IMR-90 (cell line): ENCODE data around the gene SERPINC1. TPM values are rescaled to one million over a fixed set of nuclear protein-coding genes. Genes with fewer than 3 reads are reported as not detected.

Experiments used
- ATAC-seq: fragments of 200-7000 bp; cut with Tn5 transposase; 2 replicates; pipeline ENCODE4 v1.9.1; 2020; ENCODE audit warnings: low read depth, mild to moderate bottlenecking, moderate library complexity
- BruUV-seq: library from RNA; stranded (reverse); fragments of 400-500 nt; replicated peaks from 2 replicates; lab custom pipeline; 2021; lab: Mats Ljungman, UMichigan
- CTCF ChIA-PET: fragments of 300-600 bp; formaldehyde crosslinking; extraction: SDS; loops from one replicate; lab custom pipeline; 2021; ENCODE audit warnings: antibody characterized with exemption; lab: Yijun Ruan, JAX
- POLR2A ChIA-PET: fragments of 300-600 bp; sonication (Branson Sonifier 250); formaldehyde crosslinking; loops from one replicate; lab custom pipeline; 2022; ENCODE audit warnings: antibody characterized with exemption; ENCODE audit not compliant: unreplicated experiment; lab: Charles Lee
- DNase-seq: peaks from one replicate; pipeline ENCODE4 v3.0.0; 2013
- H2AFZ ChIP-seq: replicated peaks from 2 replicates; pipeline ENCODE3; 2013; ENCODE audit warnings: low read length, mild to moderate bottlenecking; ENCODE audit not compliant: poor library complexity
- H2AK5ac ChIP-seq: 2 replicates; pipeline ENCODE4 v1.6.1; 2013; ENCODE audit warnings: low read depth, low read length, inconsistent platforms
- H2AK9ac ChIP-seq: replicated peaks from 2 replicates; pipeline ENCODE3; 2013; ENCODE audit warnings: mild to moderate bottlenecking, low read depth, low read length, moderate library complexity; ENCODE audit not compliant: poor library complexity
- H2BK120ac ChIP-seq: 2 replicates; pipeline ENCODE4 v1.6.1; 2013; ENCODE audit warnings: low read depth, low read length, inconsistent platforms
- H2BK15ac ChIP-seq: 3 replicates; pipeline ENCODE4 v1.6.1; 2013; ENCODE audit warnings: low read depth, low read length, inconsistent platforms
- H2BK20ac ChIP-seq: 2 replicates; pipeline ENCODE4 v1.6.1; 2013; ENCODE audit warnings: low read depth, mild to moderate bottlenecking, inconsistent platforms, low read length, moderate library complexity
- H2BK5ac ChIP-seq: 2 replicates; pipeline ENCODE4 v1.6.1; 2013; ENCODE audit warnings: mild to moderate bottlenecking, low read depth, low read length, inconsistent platforms; ENCODE audit not compliant: poor library complexity, severe bottlenecking
- H3K14ac ChIP-seq: replicated peaks from 2 replicates; pipeline ENCODE4 v1.6.1; 2013; ENCODE audit warnings: low read depth, low read length, inconsistent platforms
- H3K18ac ChIP-seq: 2 replicates; pipeline ENCODE4 v1.6.1; 2013; ENCODE audit warnings: low read depth, low read length, control low read depth
- H3K23ac ChIP-seq: 2 replicates; pipeline ENCODE4 v1.6.1; 2013; ENCODE audit warnings: low read depth, low read length, inconsistent platforms
- H3K27ac ChIP-seq: 2 replicates; pipeline ENCODE4 v1.5.1; 2013; ENCODE audit warnings: mild to moderate bottlenecking, control low read depth, low read length; ENCODE audit not compliant: insufficient read depth
- H3K27me3 ChIP-seq: 2 replicates; pipeline ENCODE4 v1.6.1; 2013; ENCODE audit warnings: low read length; ENCODE audit not compliant: control insufficient read depth, insufficient read depth
- H3K36me3 ChIP-seq: 2 replicates; pipeline ENCODE4 v1.6.1; 2013; ENCODE audit warnings: low read length, mixed read lengths; ENCODE audit not compliant: control insufficient read depth, insufficient read depth
- H3K4ac ChIP-seq: 2 replicates; pipeline ENCODE4 v1.6.1; 2013; ENCODE audit warnings: low read depth, low read length, inconsistent platforms
- H3K4me1 ChIP-seq: 2 replicates; pipeline ENCODE4 v1.6.1; 2013; ENCODE audit warnings: low read length, mixed read lengths; ENCODE audit not compliant: control insufficient read depth, insufficient read depth
- H3K4me2 ChIP-seq: 2 replicates; pipeline ENCODE4 v1.6.1; 2013; ENCODE audit warnings: low read depth, mild to moderate bottlenecking, control low read depth, low read length, moderate library complexity
- H3K4me3 ChIP-seq: 2 replicates; pipeline ENCODE4 v1.5.1; 2013; ENCODE audit warnings: low read depth, mild to moderate bottlenecking, control low read depth, low read length, moderate library complexity; ENCODE audit not compliant: insufficient read depth
- H3K56ac ChIP-seq: 2 replicates; pipeline ENCODE4 v1.6.1; 2013; ENCODE audit warnings: low read length, inconsistent platforms; ENCODE audit not compliant: insufficient read depth; ENCODE audit errors: extremely low read depth
- H3K79me1 ChIP-seq, 2 experiments: 2 replicates each; pipeline ENCODE4 v1.6.1; 2013; ENCODE audit warnings: low read length in 2 of 2, inconsistent platforms in 1 of 2, low read depth in 1 of 2
- H3K9ac ChIP-seq: 2 replicates; pipeline ENCODE4 v1.6.1; 2013; ENCODE audit warnings: low read depth, low read length, control low read depth
- H3K9me1 ChIP-seq: 2 replicates; pipeline ENCODE4 v1.6.1; 2013; ENCODE audit warnings: low read length, inconsistent platforms; ENCODE audit not compliant: insufficient read depth
- H3K9me3 ChIP-seq: 2 replicates; pipeline ENCODE4 v1.6.1; 2013; ENCODE audit warnings: low read length; ENCODE audit not compliant: control insufficient read depth, insufficient read depth
- H4K20me1 ChIP-seq: 2 replicates; pipeline ENCODE4 v1.6.1; 2013; ENCODE audit warnings: low read length, inconsistent platforms; ENCODE audit not compliant: insufficient read depth
- H4K5ac ChIP-seq: 2 replicates; pipeline ENCODE4 v1.6.1; 2013; ENCODE audit warnings: mild to moderate bottlenecking, low read depth, low read length, control low read depth
- H4K8ac ChIP-seq, 2 experiments: 2 replicates each; pipeline ENCODE4 v1.6.1; 2013; ENCODE audit warnings: low read depth in 2 of 2, low read length in 2 of 2, control low read depth in 1 of 2, inconsistent platforms in 1 of 2
- H4K91ac ChIP-seq: 2 replicates; pipeline ENCODE4 v1.6.1; 2013; ENCODE audit warnings: low read depth, low read length, inconsistent platforms; ENCODE audit not compliant: insufficient read depth
- CHD1 ChIP-seq: IDR thresholded peaks from 2 replicates; pipeline ENCODE4 v1.6.1; 2012; ENCODE audit warnings: low read depth, low read length, improper control_type of control experiment
- ELK1 ChIP-seq: fragments of 150-350 bp; IDR thresholded peaks from 2 replicates; pipeline ENCODE4 v1.6.1; 2016; ENCODE audit warnings: low read depth, mild to moderate bottlenecking, low read length, moderate library complexity, borderline replicate concordance
- FOS ChIP-seq: fragments of 150-350 bp; IDR thresholded peaks from 2 replicates; pipeline ENCODE4 v1.6.1; 2016; ENCODE audit warnings: low read depth, low read length
- MAZ ChIP-seq: IDR thresholded peaks from 2 replicates; pipeline ENCODE4 v1.6.1; 2012; ENCODE audit warnings: low read depth, mild to moderate bottlenecking, low read length, improper control_type of control experiment, moderate library complexity, borderline replicate concordance
- MXI1 ChIP-seq: IDR thresholded peaks from 2 replicates; pipeline ENCODE4 v1.6.1; 2012; ENCODE audit warnings: low read depth, mild to moderate bottlenecking, low read length, moderate library complexity, borderline replicate concordance
- NFE2L2 ChIP-seq: fragments of 150-350 bp; IDR thresholded peaks from 2 replicates; pipeline ENCODE4 v1.6.1; 2016; ENCODE audit warnings: low read depth, mild to moderate bottlenecking, low read length
- POLR2A ChIP-seq: IDR thresholded peaks from 2 replicates; pipeline ENCODE4 v1.6.1; 2012; ENCODE audit warnings: mild to moderate bottlenecking, low read depth, low read length
- RAD21 ChIP-seq: IDR thresholded peaks from 2 replicates; pipeline ENCODE4 v1.6.1; 2012; ENCODE audit warnings: low read length, improper control_type of control experiment
- USF2 ChIP-seq: fragments of 150-350 bp; IDR thresholded peaks from 2 replicates; pipeline ENCODE4 v1.6.1; 2017; ENCODE audit warnings: mild to moderate bottlenecking, antibody characterized with exemption, low read length, low read depth
- WGBS, 2 experiments: methylation state at CpG; one replicate each; pipeline versions ENCODE4 v1.1.5 to v1.1.7; 2013; ENCODE audit warnings: missing lambda C conversion rate in 2 of 2; ENCODE audit not compliant: insufficient read length in 1 of 2; ENCODE audit errors: extremely low coverage in 2 of 2; 5-methylcytosine and 5-hydroxymethylcytosine counted together
- dilution Hi-C: fragments of 300-500 bp; cut with HindIII; formaldehyde crosslinking; loops from one replicate; pipeline ENCODE4 v1.14.3; 2018; ENCODE audit warnings: low sequenced_read_pairs; ENCODE audit not compliant: unreplicated experiment
- in situ Hi-C: fragments of 300-500 bp; cut with MboI; formaldehyde crosslinking; loops from 3 replicates; pipeline ENCODE4 v1.14.3; 2019; ENCODE audit warnings: low sequenced_read_pairs, inconsistent platforms, mixed read lengths
- intact Hi-C: fragments of 100-400 bp; cut with micrococcal nuclease; formaldehyde crosslinking; loops from 2 replicates; pipeline ENCODE4 v1.10.0; 2022
- polyA plus RNA-seq, 3 experiments: library from polyadenylated mRNA; depleted of rRNA; stranded (reverse); fragments of >200 nt; gene quantifications; 2 replicates each; pipeline ENCODE4 v1.2.3, GENCODE V29; 2012; ENCODE audit warnings: low replicate concordance in 1 of 3
- total RNA-seq: library from RNA; depleted of rRNA; stranded (reverse); fragments of >200 nt; gene quantifications from 2 replicates; pipeline ENCODE4 v1.2.3, GENCODE V29; 2012

Gene SERPINC1
- total and polyA plus RNA-seq, 2 of the 4 experiments (the other 2 are of a cell fraction): not detected

- DNase-seq: no peak
- Histone ChIP-seq H2BK5ac (no peak overlapping the region), H3K4ac (no peak overlapping the region), H4K5ac (no peak overlapping the region), H3K4me1 (no peaks in the 10 kb centered on the region; the same call in 1 of the 2 replicates), H2AK9ac (no peak overlapping the region), H4K20me1 (peaks cover 23% of the 10 kb centered on the region), H3K79me1 (peaks cover 8 to 46% of the 10 kb centered on the region in 2 experiments; a peak in 3 of 4 replicates), H3K9me3 (no peaks in the 10 kb centered on the region), H4K91ac (no peak overlapping the region), H2BK120ac (no peak overlapping the region), H3K36me3 (peaks cover 32% of the 10 kb centered on the region), H3K9me1 (no peaks in the 10 kb centered on the region), H3K27ac (no peak overlapping the region), H4K8ac (no peak overlapping the region), H2AK5ac (no peak overlapping the region), H3K9ac (no peak overlapping the region), H3K4me3 (no peak overlapping the region), H3K4me2 (no peak overlapping the region), H3K14ac (no peak overlapping the region), H3K27me3 (no peaks in the 10 kb centered on the region), H2AFZ (no peak overlapping the region), H2BK20ac (no peak overlapping the region), H3K23ac (no peak overlapping the region), H3K56ac (no peak overlapping the region), H3K18ac (no peak overlapping the region), H2BK15ac (no peak overlapping the region)
- in situ Hi-C loops: no loop called here
- TF ChIP-seq NFE2L2: no peak
- no peak for TF ChIP-seq FOS
- TF ChIP-seq MXI1: no peak
- TF ChIP-seq CHD1: no peak
- TF ChIP-seq USF2: no peak
- TF ChIP-seq MAZ: no peak
- TF ChIP-seq POLR2A: no peak
- TF ChIP-seq RAD21: no peak
- no peak for TF ChIP-seq ELK1
- 100% methylated on average over 4 of the region's 15 CpGs; no CpG with 5 or more reads in 1 of the 2 experiments for WGBS, 2 experiments
- dilution Hi-C loops: no loop called here
- ChIA-PET CTCF (no interaction called here), POLR2A (no interaction called here)
- no peak for ATAC-seq
- BruUV-seq: TSS peak; percentile 80
- intact Hi-C loops: no loop called here
These were observed 46.7 kb downstream of the SERPINC1 start for GRCh38 chr1:173870252-173871075.
